Activated naive CD4-positive, alpha-beta T cell treated with anti-CD3 and anti-CD28 coated beads, Interleukin-2, amount 50 U/mL, for 24 hours (primary cell): ENCODE data around the gene S100A1.
A peak's percentile ranks its signal among the peaks of the same experiment; 100 is the strongest.

Source experiments
- H3K27ac Mint-ChIP-seq: one replicate; pipeline ENCODE4 v1.8.0; 2021; ENCODE audit warnings: mild to moderate bottlenecking, mixed read lengths
- H3K27me3 Mint-ChIP-seq: one replicate; pipeline ENCODE4 v1.8.0; 2021; ENCODE audit warnings: mixed read lengths
- H3K36me3 Mint-ChIP-seq: one replicate; pipeline ENCODE4 v1.8.0; 2021; ENCODE audit warnings: mixed read lengths
- H3K4me1 Mint-ChIP-seq: one replicate; pipeline ENCODE4 v1.8.0; 2021; ENCODE audit warnings: mixed read lengths
- H3K4me3 Mint-ChIP-seq: one replicate; pipeline ENCODE4 v1.8.0; 2021; ENCODE audit warnings: mild to moderate bottlenecking, mixed read lengths
- H3K9me3 Mint-ChIP-seq: one replicate; pipeline ENCODE4 v1.8.0; 2021; ENCODE audit warnings: mixed read lengths

S100A1 gene

GRCh38 chr1:153606194-153606593 lies 22.0 kb upstream of the S100A1 start:
- no peaks in the 10 kb centered on the region for H3K36me3 Mint-ChIP-seq
- no peak overlapping the region for H3K27ac Mint-ChIP-seq
- H3K4me3 Mint-ChIP-seq, result no peak overlapping the region
- H3K27me3 Mint-ChIP-seq, result no peaks in the 10 kb centered on the region
- H3K9me3 Mint-ChIP-seq, result no peaks in the 10 kb centered on the region
- peaks cover 7% of the 10 kb centered on the region for H3K4me1 Mint-ChIP-seq

GRCh38 chr1:153607381-153607780 lies 20.9 kb upstream of the S100A1 start:
- Mint-ChIP-seq H3K36me3 (no peaks in the 10 kb centered on the region), H3K4me1 (peaks cover 5% of the 10 kb centered on the region), H3K27ac (no peak overlapping the region), H3K4me3 (no peak overlapping the region), H3K27me3 (no peaks in the 10 kb centered on the region), H3K9me3 (no peaks in the 10 kb centered on the region)

GRCh38 chr1:153608089-153608682 lies 20.0 kb upstream of the S100A1 start:
- no peaks in the 10 kb centered on the region for H3K36me3 Mint-ChIP-seq
- H3K4me3 Mint-ChIP-seq, result no peak overlapping the region
- H3K27me3 Mint-ChIP-seq, result no peaks in the 10 kb centered on the region
- H3K4me1 Mint-ChIP-seq, result no peaks in the 10 kb centered on the region
- no peak overlapping the region for H3K27ac Mint-ChIP-seq
- no peaks in the 10 kb centered on the region for H3K9me3 Mint-ChIP-seq

- H3K4me3 Mint-ChIP-seq, result no peak overlapping the region
- H3K4me1 Mint-ChIP-seq, result no peaks in the 10 kb centered on the region
- peak overlapping the region; percentile 41 for H3K27ac Mint-ChIP-seq
- H3K27me3 Mint-ChIP-seq, result no peaks in the 10 kb centered on the region
- H3K36me3 Mint-ChIP-seq, result no peaks in the 10 kb centered on the region
- H3K9me3 Mint-ChIP-seq, result no peaks in the 10 kb centered on the region
Measured at GRCh38 chr1:153608742-153609584, 19.3 kb upstream of the S100A1 start.

- Mint-ChIP-seq H3K27me3 (no peaks in the 10 kb centered on the region), H3K4me1 (no peaks in the 10 kb centered on the region), H3K9me3 (no peaks in the 10 kb centered on the region), H3K27ac (no peak overlapping the region), H3K4me3 (no peak overlapping the region), H3K36me3 (no peaks in the 10 kb centered on the region)
Measured at GRCh38 chr1:153609585-153609907, 18.7 kb upstream of the S100A1 start.

- Mint-ChIP-seq H3K4me1 (no peaks in the 10 kb centered on the region), H3K36me3 (no peaks in the 10 kb centered on the region), H3K27me3 (no peaks in the 10 kb centered on the region), H3K9me3 (no peaks in the 10 kb centered on the region), H3K27ac (no peak overlapping the region), H3K4me3 (no peak overlapping the region)
Measured at GRCh38 chr1:153610334-153610733, 17.9 kb upstream of the S100A1 start.

GRCh38 chr1:153610811-153611301 lies 17.4 kb upstream of the S100A1 start:
- Mint-ChIP-seq H3K27ac (no peak overlapping the region), H3K36me3 (no peaks in the 10 kb centered on the region), H3K9me3 (no peaks in the 10 kb centered on the region), H3K27me3 (no peaks in the 10 kb centered on the region), H3K4me1 (no peaks in the 10 kb centered on the region), H3K4me3 (no peak overlapping the region)

GRCh38 chr1:153611356-153611755 lies 16.9 kb upstream of the S100A1 start:
- H3K4me3 Mint-ChIP-seq, result no peak overlapping the region
- H3K9me3 Mint-ChIP-seq, result no peaks in the 10 kb centered on the region
- no peaks in the 10 kb centered on the region for H3K4me1 Mint-ChIP-seq
- H3K27ac Mint-ChIP-seq, result no peak overlapping the region
- H3K36me3 Mint-ChIP-seq, result no peaks in the 10 kb centered on the region
- no peaks in the 10 kb centered on the region for H3K27me3 Mint-ChIP-seq

GRCh38 chr1:153612111-153612754 lies 16.0 kb upstream of the S100A1 start:
- Mint-ChIP-seq H3K27me3 (no peaks in the 10 kb centered on the region), H3K4me3 (no peak overlapping the region), H3K36me3 (no peaks in the 10 kb centered on the region), H3K27ac (no peak overlapping the region), H3K9me3 (no peaks in the 10 kb centered on the region), H3K4me1 (no peaks in the 10 kb centered on the region)

GRCh38 chr1:153612755-153613331 lies 15.4 kb upstream of the S100A1 start, which contains the start of gene S100A16:
TSS of gene S100A16 (minus strand) at chr1:153613137. CDS start at chr1:153608151, 4,986 bp downstream.
- Mint-ChIP-seq H3K4me3 (no peak within 1 kb of the TSS), H3K36me3 (no peaks in the 10 kb centered on the region), H3K9me3 (no peaks in the 10 kb centered on the region), H3K27me3 (no peaks in the 10 kb centered on the region), H3K4me1 (peaks cover 3% of the 10 kb centered on the region), H3K27ac (no peak within 1 kb of the TSS)

GRCh38 chr1:153613406-153613805 lies 14.8 kb upstream of the S100A1 start:
- Mint-ChIP-seq H3K27me3 (no peaks in the 10 kb centered on the region), H3K9me3 (no peaks in the 10 kb centered on the region), H3K27ac (no peak overlapping the region), H3K36me3 (no peaks in the 10 kb centered on the region), H3K4me3 (no peak overlapping the region), H3K4me1 (peaks cover 3% of the 10 kb centered on the region)

GRCh38 chr1:153614189-153614900 lies 13.9 kb upstream of the S100A1 start:
- no peaks in the 10 kb centered on the region for H3K9me3 Mint-ChIP-seq
- peaks cover 3% of the 10 kb centered on the region for H3K4me1 Mint-ChIP-seq
- no peak overlapping the region for H3K27ac Mint-ChIP-seq
- no peak overlapping the region for H3K4me3 Mint-ChIP-seq
- H3K27me3 Mint-ChIP-seq, result no peaks in the 10 kb centered on the region
- H3K36me3 Mint-ChIP-seq, result no peaks in the 10 kb centered on the region

- no peaks in the 10 kb centered on the region for H3K27me3 Mint-ChIP-seq
- no peaks in the 10 kb centered on the region for H3K36me3 Mint-ChIP-seq
- H3K4me1 Mint-ChIP-seq, result peaks cover 3% of the 10 kb centered on the region
- H3K9me3 Mint-ChIP-seq, result no peaks in the 10 kb centered on the region
- no peak overlapping the region for H3K27ac Mint-ChIP-seq
- no peak overlapping the region for H3K4me3 Mint-ChIP-seq
Measured at GRCh38 chr1:153614906-153615305, 13.3 kb upstream of the S100A1 start.

GRCh38 chr1:153615406-153615805 lies 12.8 kb upstream of the S100A1 start:
- Mint-ChIP-seq H3K9me3 (no peaks in the 10 kb centered on the region), H3K4me1 (peaks cover 3% of the 10 kb centered on the region), H3K27ac (peak overlapping the region; percentile 15), H3K36me3 (no peaks in the 10 kb centered on the region), H3K27me3 (no peaks in the 10 kb centered on the region), H3K4me3 (no peak overlapping the region)

GRCh38 chr1:153616144-153616916 lies 11.9 kb upstream of the S100A1 start, which contains the start of gene S100A14:
TSS of gene S100A14 (minus strand) at chr1:153616325. CDS start at chr1:153615858, 467 bp downstream.
- H3K4me3 Mint-ChIP-seq, result no peak within 1 kb of the TSS
- no peaks in the 10 kb centered on the region for H3K27me3 Mint-ChIP-seq
- H3K4me1 Mint-ChIP-seq, result peaks cover 3% of the 10 kb centered on the region
- no peaks in the 10 kb centered on the region for H3K9me3 Mint-ChIP-seq
- peak within 1 kb of the TSS; percentile 15 for H3K27ac Mint-ChIP-seq
- H3K36me3 Mint-ChIP-seq, result no peaks in the 10 kb centered on the region
